Measurements from ENCODE around the gene ENAM.
A peak's percentile ranks its signal among the peaks of the same experiment; 100 is the strongest.
"Not testable (repeated sequence)": the region's sequence is repeated elsewhere in the genome, so short reads cannot be mapped to it uniquely, and the experiment has no call there.

ENAM gene

DNA sequence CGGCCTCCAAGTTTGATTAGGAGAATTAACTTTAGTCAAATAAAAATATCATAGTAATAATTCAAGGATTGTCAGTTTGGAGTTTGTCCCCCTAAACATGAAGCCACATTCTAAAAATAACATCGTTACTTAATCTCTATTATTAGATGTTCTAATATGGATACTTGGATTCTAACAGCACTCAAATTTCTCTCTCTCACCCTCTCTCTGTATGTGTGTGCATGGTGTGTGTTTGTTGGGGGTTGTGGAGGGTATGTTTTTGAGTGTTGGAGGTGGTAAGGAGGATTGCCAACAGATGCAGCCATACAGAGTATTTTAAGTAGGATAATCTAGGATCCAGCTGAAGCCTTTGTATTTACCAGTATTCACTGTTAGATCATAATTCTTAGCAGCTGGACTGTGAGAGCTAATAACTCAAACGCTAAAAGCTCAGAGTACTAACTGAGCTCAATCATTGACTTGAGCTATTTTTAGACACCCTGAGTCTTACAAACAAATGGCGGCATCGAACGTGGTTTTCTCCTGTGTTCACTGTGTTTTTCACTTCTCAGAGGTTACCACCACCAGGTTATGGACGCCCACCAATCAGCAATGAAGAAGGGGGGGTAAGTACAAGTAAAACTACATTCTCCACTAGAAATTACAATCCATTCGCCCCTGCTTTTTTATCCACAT, 8.8 kb downstream of the ENAM start:
- no peak for DNase-seq (ENCODE audit: low read depth)
- TF ChIP-seq, protein P1, sequence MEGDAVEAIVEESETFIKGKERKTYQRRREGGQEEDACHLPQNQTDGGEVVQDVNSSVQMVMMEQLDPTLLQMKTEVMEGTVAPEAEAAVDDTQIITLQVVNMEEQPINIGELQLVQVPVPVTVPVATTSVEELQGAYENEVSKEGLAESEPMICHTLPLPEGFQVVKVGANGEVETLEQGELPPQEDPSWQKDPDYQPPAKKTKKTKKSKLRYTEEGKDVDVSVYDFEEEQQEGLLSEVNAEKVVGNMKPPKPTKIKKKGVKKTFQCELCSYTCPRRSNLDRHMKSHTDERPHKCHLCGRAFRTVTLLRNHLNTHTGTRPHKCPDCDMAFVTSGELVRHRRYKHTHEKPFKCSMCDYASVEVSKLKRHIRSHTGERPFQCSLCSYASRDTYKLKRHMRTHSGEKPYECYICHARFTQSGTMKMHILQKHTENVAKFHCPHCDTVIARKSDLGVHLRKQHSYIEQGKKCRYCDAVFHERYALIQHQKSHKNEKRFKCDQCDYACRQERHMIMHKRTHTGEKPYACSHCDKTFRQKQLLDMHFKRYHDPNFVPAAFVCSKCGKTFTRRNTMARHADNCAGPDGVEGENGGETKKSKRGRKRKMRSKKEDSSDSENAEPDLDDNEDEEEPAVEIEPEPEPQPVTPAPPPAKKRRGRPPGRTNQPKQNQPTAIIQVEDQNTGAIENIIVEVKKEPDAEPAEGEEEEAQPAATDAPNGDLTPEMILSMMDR (IDR thresholded peaks at IDR 0.05; ENCODE audit: control insufficient read depth, extremely low read depth, insufficient read depth) = no peak
- no peak overlapping the region for H3K4me3 ChIP-seq (ENCODE audit: low read depth, low read length)

DNA sequence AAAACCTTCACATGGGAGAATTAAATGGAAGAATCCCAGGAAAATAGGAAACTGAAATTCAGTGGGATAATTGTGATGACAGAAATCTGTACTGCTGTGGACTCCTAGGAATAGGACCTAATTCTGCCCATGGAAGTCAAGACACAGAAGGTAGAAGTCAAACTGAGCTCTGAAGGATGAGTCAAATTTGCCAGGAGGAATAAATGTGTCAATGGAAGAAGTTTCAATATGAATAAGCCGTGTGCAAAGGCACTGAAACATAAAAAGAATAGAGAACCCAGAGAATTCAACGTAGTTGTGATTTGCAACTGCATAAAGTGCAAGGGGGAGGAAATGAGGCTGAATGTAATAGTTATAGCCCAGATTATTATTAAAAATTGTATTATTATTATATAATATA, 11.6 kb downstream of the ENAM start:
- DNase-seq (ENCODE audit: low read depth) = no peak
- TF ChIP-seq, protein P1 (IDR thresholded peaks at IDR 0.05; ENCODE audit: control insufficient read depth, extremely low read depth, insufficient read depth) = no peak
- no peak overlapping the region for H3K4me3 ChIP-seq (ENCODE audit: low read depth, low read length)

DNA sequence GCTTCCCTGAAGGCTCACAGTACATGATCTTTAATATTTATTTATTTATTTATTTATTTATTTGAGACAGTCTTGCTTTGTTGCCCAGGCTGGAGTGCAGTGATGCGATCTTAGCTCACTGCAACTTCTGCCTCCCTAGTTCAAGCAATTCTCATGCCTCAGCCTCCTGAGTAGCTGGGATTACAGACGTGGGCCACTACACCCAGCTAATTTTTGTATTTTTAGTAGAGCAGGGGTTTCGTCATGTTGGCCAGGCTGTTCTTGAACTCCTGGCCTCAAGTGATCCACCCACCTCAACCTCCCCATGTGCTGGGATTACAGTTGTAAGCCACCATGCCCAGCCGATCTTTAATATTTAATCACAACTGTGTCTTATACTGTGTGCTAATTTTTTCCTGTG, 22.2 kb downstream of the ENAM start:
- not testable (repeated sequence) for H3K4me3 ChIP-seq (ENCODE audit: low read depth, low read length)

DNA sequence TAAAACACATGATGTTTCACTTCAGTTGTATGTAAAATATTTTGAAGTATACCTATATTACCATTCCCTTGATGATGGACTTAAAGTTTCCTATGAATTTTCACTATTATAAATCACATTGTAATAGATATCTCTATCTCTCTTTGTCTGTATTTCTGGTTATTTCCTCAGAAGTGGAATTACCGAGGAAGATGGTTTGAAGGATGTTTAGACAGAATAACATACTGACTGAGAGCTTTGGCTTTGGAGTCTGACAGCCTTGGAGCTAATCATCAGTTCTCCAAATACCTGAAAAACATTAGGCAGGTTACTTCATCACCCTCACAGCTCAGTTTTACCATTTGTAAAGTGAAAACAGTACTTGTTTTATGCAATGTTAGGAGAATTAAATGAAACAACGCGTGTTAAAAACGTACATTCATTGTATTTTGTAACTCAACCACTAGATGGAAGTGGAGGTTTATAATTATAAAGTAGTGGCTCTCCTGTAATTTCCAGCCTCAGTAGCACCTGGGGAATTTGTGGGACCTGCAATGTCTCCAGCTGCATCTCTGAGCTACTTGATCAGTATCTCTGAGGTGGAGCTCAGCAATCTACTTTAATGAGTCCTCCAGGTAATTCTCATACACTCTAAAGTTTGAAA, 23.4 kb downstream of the ENAM start:
- no peak for DNase-seq (ENCODE audit: low read depth)
- no peak overlapping the region for H3K4me3 ChIP-seq (ENCODE audit: low read depth, low read length)
- TF ChIP-seq, protein P1 (IDR thresholded peaks at IDR 0.05; ENCODE audit: control insufficient read depth, extremely low read depth, insufficient read depth) = peak; percentile 50

More for the DNA sequence above, 22.2 kb downstream of the ENAM start:
- not testable (repeated sequence) for DNase-seq (ENCODE audit: low read depth)

DNA sequence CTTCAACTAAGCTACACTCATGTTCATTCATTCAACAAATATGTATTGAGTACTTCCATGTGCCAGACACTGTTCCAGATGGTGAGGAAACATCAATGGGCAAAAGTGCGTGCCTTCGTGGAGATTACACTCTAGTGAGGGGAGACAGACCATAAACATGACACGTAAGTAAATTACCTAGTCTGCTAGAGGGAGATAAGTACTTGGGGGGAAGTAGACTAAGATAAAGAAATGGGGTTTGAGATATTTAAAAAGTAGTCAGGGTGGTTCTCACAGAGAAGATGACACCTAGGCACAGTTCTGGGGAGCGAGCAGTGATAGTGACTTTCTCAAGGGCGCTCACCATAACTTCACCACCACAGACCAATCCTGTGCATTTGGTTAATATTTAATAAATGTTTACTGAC, 26.1 kb downstream of the ENAM start:
- no peak overlapping the region for H3K4me3 ChIP-seq (ENCODE audit: low read depth, low read length)
- TF ChIP-seq, protein P1 (IDR thresholded peaks at IDR 0.05; ENCODE audit: control insufficient read depth, extremely low read depth, insufficient read depth) = no peak
- no peak for DNase-seq (ENCODE audit: low read depth)

DNA sequence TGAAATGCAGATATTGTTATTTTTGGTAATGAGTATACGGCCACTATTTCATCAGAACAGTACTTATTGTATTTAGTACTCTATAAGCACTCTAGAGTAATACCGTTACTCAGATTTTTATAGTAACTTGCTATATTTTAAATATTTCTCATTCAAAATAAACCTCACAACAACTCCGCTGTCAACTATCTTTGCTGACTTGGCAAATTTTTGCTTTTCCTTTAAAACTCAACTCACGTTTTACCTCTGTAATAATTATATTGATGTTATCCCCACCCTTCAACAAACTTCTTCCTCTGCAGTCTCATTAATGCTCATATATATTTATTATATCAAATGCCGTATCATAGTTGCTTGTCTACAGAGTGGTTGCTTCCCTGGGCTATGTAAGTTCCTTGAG, 28.8 kb downstream of the ENAM start:
- TF ChIP-seq, protein P1 (IDR thresholded peaks at IDR 0.05; ENCODE audit: control insufficient read depth, extremely low read depth, insufficient read depth) = no peak
- H3K4me3 ChIP-seq (ENCODE audit: low read depth, low read length) = no peak overlapping the region
- no peak for DNase-seq (ENCODE audit: low read depth)

DNA sequence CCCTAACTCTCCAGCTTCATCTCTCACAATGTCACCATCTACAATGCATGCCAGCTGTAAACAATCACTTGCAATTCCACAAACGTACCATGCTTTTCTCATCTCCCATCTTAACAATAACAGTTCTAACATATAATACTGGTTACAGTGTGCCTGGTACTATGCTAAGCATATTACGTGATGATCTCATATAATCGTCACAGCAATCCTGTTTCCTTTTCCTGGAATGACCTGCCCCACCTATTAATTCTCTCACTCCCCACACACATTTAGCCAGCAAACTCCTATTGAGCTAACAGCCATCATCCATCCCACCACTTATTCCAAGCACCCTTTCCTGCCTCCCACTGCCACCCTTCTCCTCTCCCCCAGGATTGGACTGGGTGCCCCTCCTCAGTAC, 29.9 kb downstream of the ENAM start:
- no peak overlapping the region for H3K4me3 ChIP-seq (ENCODE audit: low read depth, low read length)

More for the DNA sequence above, 29.9 kb downstream of the ENAM start:
- TF ChIP-seq, protein P1 (IDR thresholded peaks at IDR 0.05; ENCODE audit: control insufficient read depth, extremely low read depth, insufficient read depth) = no peak
- no peak for DNase-seq (ENCODE audit: low read depth)

Data from LNCaP clone FGC (cell line).